ENCODE data around the gene CEP43.

- TF ChIP-seq CTCF (conservative IDR thresholded peaks at IDR 0.05) = no peak
- TF ChIP-seq EZH2 (IDR thresholded peaks at IDR 0.05; ENCODE audit: low read depth) = no peak
Measured at GRCh38 chr6:166955865-166956443, 43.2 kb upstream of the CEP43 start.
